HCT116 (cell line): Measurements from ENCODE around the gene SBF2.

Source experiments
- CEBPB ChIP-seq: IDR thresholded peaks from 2 replicates; pipeline ENCODE4 v1.6.1; 2012; ENCODE audit warnings: low read depth
- CTCF ChIP-seq, 3 experiments: fragments of 200-600 bp in 1 of 3; sonication (generic) in 1 of 3; IDR thresholded peaks in 2 of 3; conservative IDR thresholded peaks in 1 of 3; 2 replicates each; pipeline ENCODE4 v1.5.1; 2012 to 2017; ENCODE audit warnings: low read depth in 2 of 3, low read length in 2 of 3, antibody characterized with exemption in 1 of 3, borderline replicate concordance in 1 of 3, control low read depth in 1 of 3, mild to moderate bottlenecking in 1 of 3, mixed read lengths in 1 of 3, mixed run types in 1 of 3, moderate library complexity in 1 of 3; ENCODE audit not compliant: insufficient read depth in 1 of 3
- EZH2phosphoT487 ChIP-seq: fragments of 200-600 bp; IDR thresholded peaks from 2 replicates; pipeline ENCODE4 v1.6.1; 2018; ENCODE audit warnings: antibody characterized with exemption, borderline replicate concordance
- FOSL1 ChIP-seq: IDR thresholded peaks from 2 replicates; pipeline ENCODE4 v1.6.1; 2012; ENCODE audit warnings: low read depth
- POLR2A ChIP-seq: IDR thresholded peaks from 2 replicates; pipeline ENCODE4 v1.7.0; 2011; ENCODE audit warnings: borderline replicate concordance; ENCODE audit not compliant: insufficient read depth, insufficient read length; ENCODE audit errors: extremely low read depth
- REST ChIP-seq: IDR thresholded peaks from 2 replicates; pipeline ENCODE4 v1.6.1; 2012; ENCODE audit warnings: low read depth
- TF ChIP-seq, protein P1 (sequence below): IDR thresholded peaks from 2 replicates; pipeline ENCODE4 v1.6.1; 2012

DNA sequence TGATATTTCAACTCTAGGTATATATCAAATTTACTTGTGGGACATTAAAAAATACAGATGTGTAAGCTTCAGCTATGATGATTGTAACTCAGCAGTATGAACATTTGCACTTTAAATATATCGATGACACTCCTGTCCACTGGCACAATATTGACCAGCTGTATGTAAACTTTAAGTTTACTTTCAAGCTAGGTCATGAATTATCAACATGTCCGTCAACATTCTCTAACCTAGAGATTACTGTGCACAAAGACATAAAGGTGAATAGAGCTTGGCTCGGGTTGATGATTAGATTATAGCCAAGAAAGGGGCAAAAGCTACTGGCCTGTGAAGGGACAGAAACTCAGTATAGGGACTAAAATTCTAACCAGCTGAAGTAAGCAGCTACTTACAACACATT lies 343.6 kb downstream of the SBF2 start:
- no peak for TF ChIP-seq CTCF (IDR thresholded peaks at IDR 0.05 in 2 of 3, conservative IDR thresholded peaks at IDR 0.05 in 1 of 3; ENCODE audit: borderline replicate concordance in 1 of 3, insufficient read depth in 1 of 3, low read depth in 2 of 3, low read length in 2 of 3)
- TF ChIP-seq POLR2A: no peak
- no peak for TF ChIP-seq EZH2phosphoT487
- TF ChIP-seq, protein P1, sequence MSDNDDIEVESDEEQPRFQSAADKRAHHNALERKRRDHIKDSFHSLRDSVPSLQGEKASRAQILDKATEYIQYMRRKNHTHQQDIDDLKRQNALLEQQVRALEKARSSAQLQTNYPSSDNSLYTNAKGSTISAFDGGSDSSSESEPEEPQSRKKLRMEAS: no peak
- TF ChIP-seq FOSL1: no peak
- no peak for TF ChIP-seq CEBPB
- no peak for TF ChIP-seq REST
